Epidermal melanocyte (primary cell): ENCODE measurements around the gene EEF2K.
"Not testable (repeated sequence)": the region's sequence is repeated elsewhere in the genome, so short reads cannot be mapped to it uniquely, and the experiment has no call there.

Experiments used
- DNase-seq: peaks from one replicate; pipeline ENCODE4 v3.0.0; 2011; ENCODE audit warnings: low spot score; ENCODE audit not compliant: insufficient read length

The EEF2K gene

DNA sequence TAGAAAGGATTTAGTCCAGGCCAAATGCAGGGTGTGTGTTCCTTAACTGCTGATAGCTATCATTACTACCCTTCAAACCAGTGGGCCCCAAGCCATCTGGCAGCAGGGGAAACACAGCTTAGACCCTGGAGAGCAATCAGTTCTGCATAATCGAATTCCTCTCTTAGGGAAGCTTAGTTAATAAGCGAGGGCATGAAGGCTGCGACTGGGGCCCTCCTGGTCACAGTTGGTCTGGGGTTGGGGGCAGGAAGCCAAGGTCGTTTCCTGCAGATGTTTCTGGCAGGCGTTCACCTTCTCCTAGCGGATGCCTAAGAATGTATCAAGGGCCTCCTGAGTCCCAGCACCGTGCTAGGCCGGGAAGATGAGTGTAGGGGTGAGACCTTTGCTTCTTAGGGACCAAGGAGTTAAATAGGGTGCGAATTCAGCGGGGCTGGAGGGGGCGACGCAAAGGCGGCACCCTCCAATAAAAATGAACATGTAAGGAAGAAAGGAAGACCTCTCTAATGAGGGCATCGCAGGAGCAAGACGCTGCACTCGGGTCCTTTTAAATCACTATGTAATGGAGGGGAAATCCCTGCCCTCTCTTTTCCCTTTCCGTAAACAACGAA lies 16.5 kb upstream of the EEF2K start:
- DNase-seq, result no peak

DNA sequence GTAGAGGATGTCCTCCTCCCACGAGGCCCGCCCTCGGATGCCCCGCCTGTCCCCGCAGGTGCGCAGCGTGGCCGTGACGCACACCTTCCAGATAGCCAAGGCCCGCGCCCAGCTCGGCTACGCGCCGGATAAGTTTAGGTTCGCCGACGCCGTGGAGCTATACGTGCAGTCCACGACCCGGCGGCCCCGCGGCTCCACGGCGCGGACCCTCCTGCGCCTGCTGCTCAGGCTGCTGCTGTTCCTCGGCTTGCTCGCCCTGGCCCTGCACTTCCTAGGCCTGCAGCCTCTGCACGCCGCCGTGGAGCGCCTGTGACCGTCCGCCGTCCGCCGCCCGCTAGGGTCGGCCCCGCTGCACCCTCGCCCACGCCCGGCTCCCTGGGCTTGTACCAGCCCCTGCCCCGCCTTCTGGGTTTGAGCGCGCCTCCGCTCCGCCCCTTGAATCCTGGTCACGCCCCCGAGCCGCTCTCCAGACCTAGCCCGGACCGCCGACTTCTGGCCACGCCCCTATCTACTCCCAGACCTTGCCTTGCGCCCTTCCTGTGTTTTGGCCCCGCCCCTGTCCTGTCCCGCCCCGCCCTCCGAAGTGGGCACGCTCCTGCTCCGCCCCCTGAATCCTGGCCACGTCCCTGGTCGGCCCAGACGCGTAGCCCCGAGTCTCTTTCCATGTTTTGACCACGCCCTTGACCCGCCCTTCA lies 15.8 kb upstream of the EEF2K start:
- DNase-seq, result peak; percentile 67

DNA sequence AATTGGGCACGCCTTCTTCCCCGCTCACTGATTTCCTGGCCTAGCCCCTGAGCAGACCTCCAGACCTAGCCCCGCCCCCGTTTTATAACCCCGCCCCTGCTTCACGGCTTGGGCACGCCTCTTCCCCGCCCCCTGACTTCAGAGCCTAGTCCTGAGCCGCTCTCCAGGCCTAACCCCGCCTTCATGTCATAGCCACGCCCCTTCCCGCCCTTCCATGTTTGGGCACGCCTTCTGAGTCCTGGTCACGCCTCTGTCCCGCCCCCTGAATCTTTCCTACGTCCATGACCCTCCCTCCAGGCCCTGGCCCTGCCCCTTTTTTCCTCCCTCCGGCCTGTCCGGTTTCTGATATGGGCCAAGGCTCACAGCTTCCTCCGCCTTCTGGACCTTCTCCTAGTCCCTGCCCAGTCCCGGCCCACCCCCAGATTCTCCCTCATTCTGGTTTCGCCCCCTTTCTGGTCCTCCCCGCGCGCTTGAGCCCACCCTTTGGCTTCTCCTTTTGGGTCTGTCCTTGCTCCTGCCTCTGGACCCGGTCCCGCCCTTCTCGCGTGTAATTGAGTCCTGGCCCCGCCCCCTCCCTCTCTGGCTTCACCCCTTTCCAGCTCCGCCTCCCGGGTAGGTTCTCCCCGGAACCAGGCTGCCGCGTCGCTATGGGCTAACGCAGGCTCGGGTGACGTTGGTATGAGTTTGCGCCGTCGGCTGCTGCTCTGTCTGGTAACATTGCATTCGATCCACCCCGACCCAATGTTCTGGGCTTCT lies 15.1 kb upstream of the EEF2K start:
- DNase-seq, result peak; percentile 77

DNA sequence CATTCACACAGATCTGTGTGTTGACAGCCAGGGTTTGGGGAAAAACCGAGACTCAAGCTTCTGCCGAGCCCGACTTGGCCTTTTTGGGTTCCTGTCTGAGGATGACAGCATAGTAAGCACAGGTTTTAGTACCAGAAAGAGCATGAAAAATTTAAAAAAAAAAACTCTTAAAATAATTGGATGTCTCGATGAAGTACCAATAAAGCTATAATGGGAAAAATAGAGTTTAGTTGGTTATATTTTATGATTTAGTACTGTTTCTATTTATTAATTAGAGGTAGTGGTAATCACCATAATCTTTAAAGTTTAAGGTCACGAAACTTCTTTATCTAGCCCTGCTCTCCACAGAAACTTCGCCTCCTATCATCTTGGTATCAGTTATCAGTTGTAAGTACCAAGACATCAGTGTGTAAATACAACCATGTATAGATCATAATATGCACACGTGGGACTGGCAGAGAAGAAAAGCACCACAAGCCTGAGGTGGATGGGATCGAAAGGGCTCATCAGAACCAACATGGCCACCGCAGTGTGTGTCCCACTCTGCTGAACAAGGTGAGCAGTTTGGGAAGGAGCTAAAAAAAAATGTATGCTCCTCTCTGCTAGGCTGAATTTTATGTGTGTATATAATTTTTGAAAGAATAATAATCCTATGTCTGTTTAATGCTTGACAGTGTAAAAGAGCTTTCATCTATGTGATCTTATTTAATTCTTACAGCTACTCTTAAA lies 14.4 kb upstream of the EEF2K start:
- no peak for DNase-seq

DNA sequence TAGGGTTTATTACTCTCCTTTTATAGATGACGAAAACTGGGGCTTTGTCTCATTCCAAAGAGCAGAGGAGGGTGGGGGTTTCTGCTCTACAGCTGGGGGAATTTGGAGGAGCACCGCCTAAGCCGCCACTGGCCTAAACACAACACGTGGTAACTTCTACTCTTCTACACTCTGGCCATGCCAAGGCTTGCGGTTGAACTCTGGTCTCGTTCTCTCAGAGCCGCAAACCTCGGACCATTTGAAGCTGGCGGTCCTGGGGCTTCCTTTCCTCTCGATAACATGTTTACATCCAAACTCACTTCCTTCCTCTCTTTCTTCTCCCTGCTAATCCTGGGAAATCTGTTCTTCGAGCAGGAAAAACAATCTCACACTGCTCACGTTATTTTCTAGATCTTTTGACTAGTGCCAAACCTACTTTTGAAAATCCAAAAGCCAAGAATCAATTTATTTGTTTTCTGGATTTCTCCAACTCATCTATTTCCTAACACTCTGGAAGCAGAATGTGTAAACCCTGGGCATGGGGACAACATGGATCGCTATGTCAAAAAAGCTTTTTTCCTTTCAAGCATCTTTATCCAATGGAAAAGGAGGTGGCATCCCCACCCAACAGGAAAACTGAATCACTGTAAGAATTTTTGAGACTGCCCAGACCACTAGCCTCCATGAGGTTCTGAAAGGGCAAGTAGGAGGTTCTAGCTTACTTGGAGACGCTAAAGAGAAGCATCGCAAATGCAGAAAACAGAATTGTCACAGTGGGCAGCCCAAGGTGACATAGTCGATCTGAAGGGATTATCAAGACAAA lies 13.6 kb upstream of the EEF2K start:
- DNase-seq, result no peak

DNA sequence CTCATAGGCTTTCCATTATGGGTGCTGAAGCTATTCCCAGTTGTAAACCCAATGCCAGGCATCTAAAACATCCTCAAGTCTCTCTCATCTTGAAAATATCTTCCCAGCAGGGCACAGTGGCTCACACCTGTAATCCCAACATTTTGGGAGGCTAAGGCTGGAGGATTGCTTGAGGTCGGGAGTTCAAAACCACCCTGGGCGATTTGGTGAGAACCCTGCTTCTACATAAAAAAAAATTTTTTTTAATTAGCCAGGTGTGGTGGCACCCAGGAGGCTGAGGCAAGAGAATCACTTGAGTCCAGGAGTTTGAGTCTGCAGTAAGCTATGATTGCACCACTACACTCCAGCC lies 13.0 kb upstream of the EEF2K start:
- DNase-seq, result no peak

DNA sequence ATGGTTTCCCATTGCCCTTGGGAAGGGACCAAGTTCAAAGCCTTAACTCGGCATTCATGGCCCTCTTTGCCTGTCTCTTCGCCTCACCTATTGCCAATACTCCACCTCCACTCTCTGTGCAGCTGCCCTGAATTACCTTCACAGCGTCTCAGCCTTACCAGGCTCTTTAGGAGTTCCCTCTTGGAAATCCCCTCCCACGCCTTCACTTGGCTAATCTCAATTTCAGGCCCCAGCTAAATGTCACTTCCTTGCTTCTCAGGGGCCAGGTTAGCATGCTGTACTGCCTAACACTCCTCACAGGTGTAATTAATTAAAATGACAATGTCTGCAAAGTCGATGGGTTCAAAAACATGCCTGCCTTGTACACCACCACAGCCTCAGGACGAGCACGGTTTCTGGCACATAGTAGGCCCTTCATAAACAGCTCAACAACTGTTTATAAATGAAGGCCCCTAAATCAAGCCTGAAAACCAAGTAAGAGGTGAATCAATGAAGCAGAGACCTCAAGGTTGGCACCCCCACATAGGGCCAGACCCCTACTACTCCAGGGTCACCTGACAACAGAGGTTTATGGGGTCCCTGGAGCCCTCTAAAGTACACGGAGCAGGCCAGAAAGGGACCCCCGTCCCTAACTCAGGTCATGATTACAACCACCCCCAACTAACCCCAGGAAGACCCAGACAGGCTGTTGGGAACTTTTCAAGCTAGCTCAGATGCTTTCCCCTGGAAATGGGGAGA lies 11.2 kb upstream of the EEF2K start:
- no peak for DNase-seq

DNA sequence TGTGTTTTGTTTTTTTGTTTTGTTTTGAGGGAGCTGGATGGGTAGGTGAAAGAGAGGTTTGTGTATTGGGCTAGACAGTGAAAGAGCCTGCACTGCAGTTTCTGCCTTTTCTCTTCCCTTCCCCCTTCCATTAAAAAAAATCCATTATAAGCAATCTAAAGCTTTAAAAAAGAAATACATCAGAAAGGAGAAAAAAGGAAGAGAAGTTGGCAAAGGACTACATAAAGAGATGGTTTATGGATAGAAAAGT lies 10.7 kb upstream of the EEF2K start:
- no peak for DNase-seq

DNA sequence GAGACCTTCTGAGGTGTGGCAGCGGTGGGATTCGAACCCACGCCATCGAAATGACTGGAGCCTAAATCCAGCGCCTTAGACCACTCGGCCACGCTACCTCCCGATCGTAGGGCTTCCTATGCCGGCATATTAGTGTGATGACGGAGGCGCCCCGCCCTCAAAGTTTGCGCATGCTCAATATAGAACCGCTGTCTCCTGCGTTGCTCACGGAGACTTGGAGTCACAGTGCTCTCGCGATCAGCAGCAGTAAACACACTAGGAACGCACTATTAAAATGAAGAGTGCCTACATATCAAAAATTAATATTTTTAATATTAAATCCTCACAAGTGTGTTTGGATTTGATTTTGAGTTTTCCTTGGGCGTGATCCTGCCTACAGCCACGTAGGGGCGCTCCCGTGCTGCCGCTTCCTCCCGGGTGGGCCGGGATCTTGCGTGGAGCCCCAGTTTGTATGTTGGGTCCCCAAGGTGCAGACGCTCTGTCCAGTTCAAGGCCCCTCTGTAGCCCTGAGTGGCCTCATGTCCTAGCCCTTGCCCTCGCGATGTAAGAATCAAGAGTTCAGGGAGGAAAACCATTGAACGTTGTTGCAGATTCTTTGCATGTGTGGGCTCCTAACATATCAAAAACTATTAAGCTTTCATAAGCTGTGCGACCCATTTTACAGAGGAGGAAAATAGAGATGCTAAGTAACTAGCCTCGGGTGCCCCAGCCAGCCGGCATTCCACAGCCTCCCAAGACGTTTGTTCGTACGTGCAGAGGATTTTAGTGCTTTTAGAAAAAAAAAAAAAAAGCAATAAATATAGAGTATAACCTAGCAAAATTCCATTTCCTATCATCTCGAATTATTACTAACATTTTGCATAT lies 10.2 kb upstream of the EEF2K start:
- peak; percentile 52 for DNase-seq

DNA sequence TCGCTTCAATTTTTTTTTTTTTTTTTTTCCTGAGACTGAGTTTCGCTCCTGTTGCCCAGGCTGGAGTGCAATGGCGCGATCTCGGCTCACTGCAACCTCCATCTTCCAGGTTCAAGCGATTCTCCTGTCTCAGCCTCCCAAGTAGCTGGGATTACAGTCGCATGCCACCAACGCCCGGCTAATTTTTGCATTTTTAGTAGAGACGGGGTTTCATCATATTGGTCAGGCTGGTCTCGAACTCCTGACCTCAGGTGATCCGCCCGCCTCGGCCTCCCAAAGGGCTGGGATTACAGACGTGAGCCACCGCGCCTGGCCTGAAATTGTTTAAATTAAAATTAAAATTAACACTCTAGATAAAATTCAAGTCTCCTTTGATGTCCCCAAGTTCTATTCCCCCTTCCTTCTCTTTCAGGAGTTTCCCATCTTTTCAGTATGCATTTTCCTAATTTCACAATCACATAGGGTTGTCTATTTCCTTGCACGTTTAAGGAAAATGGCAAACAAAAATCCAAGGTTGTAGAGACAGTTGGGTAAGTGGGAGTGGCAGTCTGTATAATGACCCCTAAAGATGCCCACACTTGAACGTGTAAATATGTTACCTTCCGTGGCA lies 9.4 kb upstream of the EEF2K start:
- not testable (repeated sequence) for DNase-seq

DNA sequence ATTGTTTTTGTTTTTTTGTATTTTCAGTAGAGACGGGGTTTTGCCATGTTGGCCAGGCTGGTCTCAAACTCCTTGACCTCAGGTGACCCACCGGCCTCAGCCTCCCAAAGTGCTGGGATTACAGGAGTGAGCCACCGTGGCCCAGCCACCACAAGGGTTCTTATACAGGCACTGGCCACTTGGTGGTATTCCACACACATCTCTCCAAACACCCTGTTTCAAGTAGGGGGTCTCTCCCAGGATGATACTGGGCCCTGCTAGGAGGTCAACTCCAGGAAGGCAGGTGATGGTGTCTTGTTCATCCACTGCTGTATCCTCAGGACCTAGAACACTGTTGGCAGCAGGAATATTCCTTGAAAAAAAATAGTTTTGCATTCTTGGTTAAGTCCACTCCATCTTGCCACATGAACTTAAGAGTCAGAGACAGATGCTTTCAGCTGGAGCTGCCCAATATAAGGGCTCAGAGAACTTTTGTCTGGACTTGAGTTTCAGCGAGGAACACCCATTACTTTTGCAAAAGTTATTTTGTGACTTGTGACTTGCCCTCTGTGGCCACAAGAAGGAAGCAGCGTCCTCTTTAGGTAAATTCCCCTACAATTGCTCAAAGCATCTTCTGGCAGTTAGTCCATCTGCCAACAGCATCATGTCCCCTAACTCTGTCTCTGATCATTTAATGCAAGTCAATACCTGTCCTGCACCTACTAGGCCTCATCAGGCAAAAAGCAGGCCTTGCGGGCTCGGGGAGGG lies 7.4 kb upstream of the EEF2K start:
- no peak for DNase-seq

DNA sequence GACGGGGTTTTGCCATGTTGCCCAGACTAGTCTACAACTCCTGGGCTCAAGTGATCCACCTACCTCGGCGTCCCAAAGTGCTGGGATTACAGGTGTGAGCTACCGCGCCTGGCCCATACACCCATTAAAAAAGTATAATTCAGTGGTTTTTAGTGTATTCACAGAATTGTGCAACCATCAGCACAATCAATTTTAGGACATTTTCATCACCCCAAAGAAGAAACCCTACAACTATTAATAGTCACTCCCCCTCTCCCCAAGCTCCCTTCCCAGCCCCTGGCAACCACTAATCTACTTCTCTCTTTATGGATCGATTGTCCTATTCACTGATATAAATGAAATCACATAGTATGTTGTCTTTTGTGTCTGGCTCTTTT lies 3.8 kb upstream of the EEF2K start:
- no peak for DNase-seq

DNA sequence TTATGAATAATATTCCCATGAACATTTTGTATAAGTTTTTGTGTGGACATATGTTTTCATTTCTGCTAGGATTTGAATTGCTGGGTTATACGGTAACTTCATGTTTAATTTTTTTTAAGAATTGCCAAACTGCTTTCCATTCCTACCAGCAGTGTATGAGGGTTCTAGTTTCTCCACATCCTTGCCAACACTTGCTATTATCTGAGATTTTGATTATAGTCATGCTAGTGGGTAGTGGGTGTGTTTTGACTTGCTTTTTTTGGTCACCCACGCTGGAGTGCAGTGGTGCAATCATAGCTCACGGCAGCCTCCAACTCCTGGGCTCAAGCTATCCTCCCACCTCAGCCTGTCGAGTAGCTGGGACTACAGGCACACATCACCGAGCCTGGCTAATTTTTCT lies 3.0 kb upstream of the EEF2K start:
- no peak for DNase-seq

DNA sequence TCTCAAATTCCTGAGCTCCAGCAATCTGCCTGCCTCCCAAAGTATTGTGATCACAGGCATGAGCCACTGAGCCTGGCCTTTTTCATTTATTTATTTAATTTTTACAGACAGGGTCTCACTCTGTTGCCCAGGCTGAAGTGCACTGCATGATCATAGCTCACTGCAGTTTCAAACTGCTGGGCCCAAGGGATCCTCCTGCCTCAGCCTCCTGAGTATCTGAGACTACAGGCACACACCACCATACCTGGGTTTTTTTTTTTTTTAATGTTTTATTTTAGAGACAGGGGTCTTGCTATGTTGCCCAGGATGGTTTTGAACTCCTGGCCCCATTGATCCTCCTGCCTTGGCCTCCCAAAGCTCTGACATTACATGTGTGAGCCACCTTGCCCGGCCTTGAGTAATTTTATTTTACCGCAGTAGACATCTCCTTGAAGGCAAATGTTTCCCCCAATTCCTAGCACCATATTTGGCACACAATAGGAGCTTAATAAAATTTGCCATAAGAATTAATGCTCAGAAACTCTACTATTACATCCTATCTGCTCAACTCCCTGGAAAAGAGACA lies 1.9 kb upstream of the EEF2K start:
- no peak for DNase-seq

DNA sequence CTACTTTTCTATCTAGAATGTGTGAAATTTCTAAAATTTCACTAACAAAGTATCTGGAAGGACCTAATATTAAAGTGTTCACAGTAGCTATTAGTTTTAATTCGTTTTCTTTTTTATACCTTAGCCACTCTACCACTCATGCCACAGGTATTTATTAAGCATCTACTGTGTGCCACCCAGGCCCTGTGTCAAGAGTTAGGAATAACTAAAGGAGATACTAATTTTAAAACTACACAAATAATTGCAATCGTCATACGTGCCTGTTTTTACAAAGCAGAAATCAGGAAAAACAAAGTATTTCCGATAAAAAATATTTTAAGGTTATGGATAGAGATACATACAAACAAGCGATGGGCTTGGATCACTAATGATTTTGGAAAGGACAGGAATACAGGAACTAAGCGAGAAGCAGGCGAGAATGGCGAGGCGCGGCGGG lies 483 bp upstream of the EEF2K start:
- DNase-seq, result no peak

DNA sequence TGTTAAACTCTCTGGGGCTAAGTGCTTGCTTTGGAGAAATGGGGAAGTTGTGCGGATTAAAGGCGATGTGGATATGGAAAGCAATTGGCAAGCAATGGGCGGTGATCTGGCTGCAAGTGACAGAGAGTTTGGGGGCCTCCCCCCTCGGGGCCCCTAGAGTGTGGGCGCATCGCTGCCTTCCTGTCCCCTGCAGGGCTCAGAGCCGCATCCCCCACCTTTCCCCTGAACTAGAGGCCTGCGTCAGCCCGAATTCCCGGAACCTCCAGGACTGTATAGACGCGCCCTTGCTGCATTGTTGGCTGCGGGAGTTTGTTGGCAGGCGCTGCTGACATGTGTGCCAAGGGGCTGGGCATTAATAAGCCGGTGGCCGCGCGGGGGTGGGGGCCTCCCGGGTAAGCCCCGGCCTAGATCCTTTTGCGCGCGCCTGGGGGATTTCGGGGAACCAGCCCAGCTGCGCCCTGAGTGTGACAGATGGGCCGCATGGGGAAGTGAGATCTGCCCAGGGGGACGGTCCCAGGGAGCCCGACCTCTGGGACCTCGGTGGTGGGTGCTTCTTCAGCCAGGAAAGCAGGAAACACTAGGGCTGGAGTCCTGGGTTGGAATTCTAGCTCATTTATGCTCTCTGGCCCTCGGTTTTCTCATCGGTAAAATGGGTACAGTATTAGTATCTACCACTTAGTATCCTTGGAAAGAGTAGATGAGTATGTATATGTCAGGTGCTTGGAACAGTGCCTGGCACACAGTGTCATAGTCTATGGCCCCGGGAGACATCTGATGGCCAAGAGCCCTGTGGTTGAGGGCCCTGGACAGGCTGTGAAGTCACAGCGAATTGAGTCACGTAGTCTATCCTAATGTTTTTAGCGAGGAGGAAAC lies 1.0 kb downstream of the EEF2K start:
- peak; percentile 44 for DNase-seq

DNA sequence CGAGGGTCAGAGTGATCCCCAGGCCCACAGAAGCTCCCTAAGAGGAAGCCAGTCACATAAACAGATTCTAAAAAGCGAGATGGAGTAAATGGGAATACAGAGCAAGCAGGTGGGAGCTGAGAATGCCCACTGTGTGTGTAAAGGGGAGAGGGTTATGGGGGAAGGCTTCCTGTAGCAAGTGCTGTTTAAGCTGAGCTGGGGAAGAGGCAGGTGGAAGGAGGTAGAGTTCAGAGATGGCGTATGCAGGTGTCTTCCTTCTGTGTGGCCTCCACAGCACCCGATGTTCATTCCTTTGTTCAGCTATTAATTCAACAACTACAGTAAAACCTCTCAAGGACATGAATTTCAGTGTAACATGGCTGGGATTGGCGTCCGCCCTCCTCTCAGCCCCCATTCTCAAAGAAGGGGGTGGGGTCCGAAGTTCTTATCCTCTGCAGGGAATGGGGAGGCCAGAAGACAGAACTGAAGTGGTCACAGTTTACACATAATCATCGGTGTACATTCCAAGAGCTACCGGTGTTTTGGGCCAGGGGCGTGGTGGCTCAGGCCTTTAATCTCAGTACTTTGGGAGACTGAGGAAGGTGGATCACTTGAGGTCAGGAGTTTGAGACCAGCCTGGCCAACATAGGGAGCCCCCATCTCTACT lies 1.8 kb downstream of the EEF2K start:
- no peak for DNase-seq
